Keratinocyte (primary cell): ENCODE measurements around the gene BCAT1. TPM values are rescaled to one million over a fixed set of nuclear protein-coding genes. Genes with fewer than 3 reads are reported as not detected.
"Not testable (repeated sequence)": the region's sequence is repeated elsewhere in the genome, so short reads cannot be mapped to it uniquely, and the experiment has no call there.

Experiments
- DNase-seq: peaks from one replicate; pipeline ENCODE4 v3.0.0-alpha.2; 2011; ENCODE audit warnings: low read depth, missing footprints, low spot score
- FAIRE-seq: peaks from 2 replicates; lab custom pipeline; 2011; peaks lifted over from hg19 to GRCh38; lab: Jason Lieb, UNC
- H2AFZ ChIP-seq: 2 replicates; pipeline ENCODE4 v1.6.0; 2012; ENCODE audit warnings: low read length, control low read depth, inconsistent platforms; ENCODE audit not compliant: control insufficient read depth
- H3K27ac ChIP-seq: 2 replicates; pipeline ENCODE4 v1.5.1; 2011; ENCODE audit warnings: low read length; ENCODE audit not compliant: control insufficient read depth, insufficient read depth
- H3K27me3 ChIP-seq: 3 replicates; pipeline ENCODE4 v1.6.0; 2011; ENCODE audit warnings: low read length; ENCODE audit not compliant: control insufficient read depth, insufficient read depth; ENCODE audit errors: extremely low read depth
- H3K36me3 ChIP-seq, 2 experiments: 2 replicates in 1 of 2; 3 replicates in 1 of 2; pipeline ENCODE4 v1.5.1; 2011; ENCODE audit warnings: low read length in 2 of 2, mild to moderate bottlenecking in 1 of 2; ENCODE audit not compliant: control insufficient read depth in 2 of 2, insufficient read depth in 2 of 2; ENCODE audit errors: extremely low read depth in 1 of 2
- H3K4me1 ChIP-seq: 3 replicates; pipeline ENCODE4 v1.5.1; 2011; ENCODE audit warnings: low read length; ENCODE audit not compliant: control insufficient read depth, insufficient read depth; ENCODE audit errors: extremely low read depth
- H3K4me2 ChIP-seq: 3 replicates; pipeline ENCODE4 v1.6.0; 2011; ENCODE audit warnings: low read depth, low read length; ENCODE audit not compliant: control insufficient read depth, insufficient read depth; ENCODE audit errors: extremely low read depth
- H3K4me3 ChIP-seq, 3 experiments: fragments of 200-600 bp in 1 of 3; sonication (generic) in 1 of 3; 2 replicates in 2 of 3; 3 replicates in 1 of 3; pipeline ENCODE4 v1.5.1; 2011 to 2016; ENCODE audit warnings: low read length in 3 of 3, mild to moderate bottlenecking in 3 of 3, control low read depth in 2 of 3, inconsistent platforms in 1 of 3, low read depth in 1 of 3, mixed read lengths in 1 of 3, mixed run types in 1 of 3, moderate library complexity in 1 of 3; ENCODE audit not compliant: control insufficient read depth in 2 of 3, insufficient read depth in 2 of 3; ENCODE audit errors: extremely low read depth in 1 of 3
- H3K79me2 ChIP-seq: 2 replicates; pipeline ENCODE4 v1.6.0; 2012; ENCODE audit warnings: low read length; ENCODE audit not compliant: control insufficient read depth, insufficient read depth
- H3K9ac ChIP-seq: 3 replicates; pipeline ENCODE4 v1.6.0; 2011; ENCODE audit warnings: low read length; ENCODE audit not compliant: control insufficient read depth, insufficient read depth; ENCODE audit errors: extremely low read depth
- H3K9me1 ChIP-seq: 3 replicates; pipeline ENCODE4 v1.6.0; 2011; ENCODE audit warnings: low read length; ENCODE audit not compliant: control insufficient read depth, insufficient read depth; ENCODE audit errors: extremely low read depth
- H3K9me3 ChIP-seq: 2 replicates; pipeline ENCODE4 v1.5.1; 2012; ENCODE audit warnings: low read depth, low read length; ENCODE audit not compliant: control insufficient read depth
- H4K20me1 ChIP-seq: 3 replicates; pipeline ENCODE4 v1.6.0; 2011; ENCODE audit warnings: low read length; ENCODE audit not compliant: control insufficient read depth, insufficient read depth; ENCODE audit errors: extremely low read depth
- EZH2 ChIP-seq: IDR thresholded peaks from one replicate; pipeline ENCODE4 v1.6.1; 2012; ENCODE audit warnings: inconsistent platforms, mild to moderate bottlenecking, low read length, moderate library complexity
- dilution Hi-C: fragments of 300-500 bp; cut with MboI; formaldehyde crosslinking; loops from one replicate; pipeline ENCODE4 v1.7.0; 2020; ENCODE audit warnings: low sequenced_read_pairs; ENCODE audit not compliant: extremely low pct_ligation_motif_present
- polyA plus RNA-seq, 5 experiments: library from polyadenylated mRNA; depleted of rRNA in 3 of 5; stranded (reverse) in 3 of 5; stranded (forward) in 1 of 5; unstranded in 1 of 5; fragments of >200 nt; gene quantifications; 1 replicate in 1 of 5; 2 replicates in 3 of 5; 3 replicates in 1 of 5; pipeline versions ENCODE4 v1.2.1 to v1.2.3, GENCODE V29; 2011 to 2012; ENCODE audit warnings: missing spikeins in 2 of 5, low read depth in 1 of 5, low replicate concordance in 1 of 5
- TF ChIP-seq, protein P1 (sequence below), 3 experiments: IDR thresholded peaks in 1 of 3; conservative IDR thresholded peaks in 1 of 3; optimal IDR thresholded peaks in 1 of 3; 2 replicates in 2 of 3; 3 replicates in 1 of 3; pipeline versions ENCODE3 to v1.5.1; 2011; ENCODE audit warnings: low read length in 3 of 3, mild to moderate bottlenecking in 3 of 3, moderate library complexity in 2 of 3, control low read depth in 1 of 3, inconsistent platforms in 1 of 3; ENCODE audit not compliant: insufficient read depth in 2 of 3; ENCODE audit errors: extremely low read depth in 1 of 3

BCAT1 gene
- polyA plus RNA-seq, 1 donor (not counting 4 experiments of a cell fraction or from before 2014, with no cell fraction given) = 6.5 TPM

DNA sequence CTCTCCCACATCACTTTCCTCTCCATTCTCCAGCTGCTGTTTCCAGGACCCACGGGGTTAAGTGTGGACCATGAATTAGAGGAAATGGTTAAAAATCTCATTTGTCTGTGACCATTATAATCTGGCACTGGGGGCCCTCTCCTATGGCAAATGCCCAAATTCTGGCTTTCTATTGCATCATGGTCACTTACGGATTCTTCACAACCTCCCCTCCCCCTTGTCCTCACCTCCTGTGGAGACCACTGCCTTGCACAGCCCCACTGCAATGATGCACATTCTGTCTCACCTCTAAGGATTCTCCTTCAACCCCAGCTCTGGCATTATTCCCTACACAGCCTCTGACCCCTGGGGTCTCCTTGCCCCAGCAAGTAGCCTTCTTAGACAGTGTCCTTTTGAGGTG lies 18.9 kb downstream of the BCAT1 start:
- H4K20me1 ChIP-seq = no peaks in the 10 kb centered on the region
- no peak for DNase-seq
- no peak overlapping the region for H3K9ac ChIP-seq
- no peaks in the 10 kb centered on the region for H3K27me3 ChIP-seq
- H3K79me2 ChIP-seq = no peaks in the 10 kb centered on the region
- FAIRE-seq = no peak
- dilution Hi-C loops = no loop called here
- TF ChIP-seq EZH2 = no peak
- TF ChIP-seq, protein P1, sequence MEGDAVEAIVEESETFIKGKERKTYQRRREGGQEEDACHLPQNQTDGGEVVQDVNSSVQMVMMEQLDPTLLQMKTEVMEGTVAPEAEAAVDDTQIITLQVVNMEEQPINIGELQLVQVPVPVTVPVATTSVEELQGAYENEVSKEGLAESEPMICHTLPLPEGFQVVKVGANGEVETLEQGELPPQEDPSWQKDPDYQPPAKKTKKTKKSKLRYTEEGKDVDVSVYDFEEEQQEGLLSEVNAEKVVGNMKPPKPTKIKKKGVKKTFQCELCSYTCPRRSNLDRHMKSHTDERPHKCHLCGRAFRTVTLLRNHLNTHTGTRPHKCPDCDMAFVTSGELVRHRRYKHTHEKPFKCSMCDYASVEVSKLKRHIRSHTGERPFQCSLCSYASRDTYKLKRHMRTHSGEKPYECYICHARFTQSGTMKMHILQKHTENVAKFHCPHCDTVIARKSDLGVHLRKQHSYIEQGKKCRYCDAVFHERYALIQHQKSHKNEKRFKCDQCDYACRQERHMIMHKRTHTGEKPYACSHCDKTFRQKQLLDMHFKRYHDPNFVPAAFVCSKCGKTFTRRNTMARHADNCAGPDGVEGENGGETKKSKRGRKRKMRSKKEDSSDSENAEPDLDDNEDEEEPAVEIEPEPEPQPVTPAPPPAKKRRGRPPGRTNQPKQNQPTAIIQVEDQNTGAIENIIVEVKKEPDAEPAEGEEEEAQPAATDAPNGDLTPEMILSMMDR (optimal IDR thresholded peaks at IDR 0.05 in 1 of 3, IDR thresholded peaks at IDR 0.05 in 1 of 3, conservative IDR thresholded peaks at IDR 0.05 in 1 of 3; ENCODE audit: extremely low read depth in 1 of 3, insufficient read depth in 2 of 3, low read length in 3 of 3) = no peak
- peaks cover 7% of the 10 kb centered on the region for H3K4me1 ChIP-seq
- H3K4me2 ChIP-seq = no peak overlapping the region
- no peaks in the 10 kb centered on the region for H3K9me1 ChIP-seq
- no peaks in the 10 kb centered on the region for H3K36me3 ChIP-seq
- no peak overlapping the region for H2AFZ ChIP-seq
- no peak overlapping the region for H3K27ac ChIP-seq
- H3K4me3 ChIP-seq = no peak overlapping the region
- no peaks in the 10 kb centered on the region for H3K9me3 ChIP-seq

DNA sequence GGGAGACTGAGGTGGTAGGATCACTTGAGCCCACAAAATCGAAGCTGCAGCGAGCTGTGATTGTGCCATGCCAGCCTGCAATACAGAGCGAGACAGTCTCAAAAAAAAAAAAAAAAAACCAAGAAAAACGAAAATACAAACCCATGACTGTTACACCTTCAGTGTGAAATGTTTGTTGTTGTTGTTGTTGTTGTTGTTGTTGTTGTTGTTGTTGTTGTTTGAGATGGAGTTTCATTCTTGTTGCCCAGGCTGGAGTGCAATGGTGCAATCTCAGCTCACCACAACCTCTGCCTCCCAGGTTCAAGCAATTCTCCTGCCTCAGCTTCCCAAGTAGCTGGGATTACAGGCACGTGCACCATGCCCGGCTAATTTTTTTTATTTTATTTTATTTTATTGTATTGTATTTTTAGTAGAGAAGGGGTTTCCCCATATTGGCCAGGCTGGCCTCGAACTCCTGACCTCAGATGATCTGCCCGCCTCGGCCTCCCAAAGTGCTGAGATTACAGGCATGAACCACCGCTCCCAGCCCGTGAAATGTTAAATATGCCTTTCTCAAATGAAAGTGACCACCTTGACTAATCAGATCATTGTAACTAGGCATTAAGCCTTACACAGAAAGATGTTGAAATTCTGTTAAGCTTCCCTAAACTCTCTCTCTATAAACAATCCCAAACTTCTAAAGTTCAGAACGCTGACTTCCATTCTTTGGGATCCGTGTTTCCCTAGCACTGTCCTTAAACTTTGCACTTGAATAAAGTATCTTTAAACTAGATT lies 20.2 kb downstream of the BCAT1 start:
- H3K9me1 ChIP-seq, DNase-seq, dilution Hi-C loops, H3K4me1 ChIP-seq, H3K4me2 ChIP-seq, H3K36me3 ChIP-seq, H3K9ac ChIP-seq, H3K9me3 ChIP-seq, H2AFZ ChIP-seq, H3K27me3 ChIP-seq, FAIRE-seq, H3K4me3 ChIP-seq, H4K20me1 ChIP-seq, H3K27ac ChIP-seq, H3K79me2 ChIP-seq: not testable (repeated sequence)

GRCh38 chr12:24928131-24928530 lies 20.8 kb downstream of the BCAT1 start:
- FAIRE-seq = no peak
- H3K36me3 ChIP-seq = no peaks in the 10 kb centered on the region
- H3K9me3 ChIP-seq = no peaks in the 10 kb centered on the region
- H3K27ac ChIP-seq = no peak overlapping the region
- no peak overlapping the region for H3K9ac ChIP-seq
- DNase-seq = no peak
- no peaks in the 10 kb centered on the region for H4K20me1 ChIP-seq
- peaks cover 7% of the 10 kb centered on the region for H3K4me1 ChIP-seq
- no peaks in the 10 kb centered on the region for H3K27me3 ChIP-seq
- H3K4me2 ChIP-seq = no peak overlapping the region
- dilution Hi-C loops = no loop called here
- no peaks in the 10 kb centered on the region for H3K9me1 ChIP-seq
- no peak overlapping the region for H2AFZ ChIP-seq
- TF ChIP-seq, protein P1 (optimal IDR thresholded peaks at IDR 0.05 in 1 of 3, IDR thresholded peaks at IDR 0.05 in 1 of 3, conservative IDR thresholded peaks at IDR 0.05 in 1 of 3; ENCODE audit: extremely low read depth in 1 of 3, insufficient read depth in 2 of 3, low read length in 3 of 3) = no peak
- no peak for TF ChIP-seq EZH2
- H3K79me2 ChIP-seq = no peaks in the 10 kb centered on the region
- no peak overlapping the region for H3K4me3 ChIP-seq

GRCh38 chr12:24926080-24926479 lies 22.8 kb downstream of the BCAT1 start:
- peaks cover 19% of the 10 kb centered on the region for H3K4me1 ChIP-seq
- H3K4me3 ChIP-seq, H4K20me1 ChIP-seq, dilution Hi-C loops, DNase-seq, H3K27me3 ChIP-seq, H3K4me2 ChIP-seq, H3K9ac ChIP-seq, H2AFZ ChIP-seq, FAIRE-seq, H3K79me2 ChIP-seq, H3K36me3 ChIP-seq, H3K27ac ChIP-seq, H3K9me3 ChIP-seq, H3K9me1 ChIP-seq: not testable (repeated sequence)
